ENCODE measurements around the gene MYOD1.

The MYOD1 gene

GRCh38 chr11:17767914-17768313 lies 48.5 kb downstream of the MYOD1 start:
- TF ChIP-seq TAF1 (IDR thresholded peaks at IDR 0.05; ENCODE audit: low read depth) (no peak), NFIC (IDR thresholded peaks at IDR 0.05) (no peak), CREB1 (IDR thresholded peaks at IDR 0.05; ENCODE audit: low read depth) (no peak), USF1 (IDR thresholded peaks at IDR 0.05) (no peak), EGR1 (IDR thresholded peaks at IDR 0.05) (no peak), TEAD4 (IDR thresholded peaks at IDR 0.05) (no peak), TCF12 (IDR thresholded peaks at IDR 0.05; ENCODE audit: low read depth) (no peak), EP300 (IDR thresholded peaks at IDR 0.05; ENCODE audit: borderline replicate concordance) (no peak), REST (IDR thresholded peaks at IDR 0.05; ENCODE audit: low read depth) (no peak), CEBPB (IDR thresholded peaks at IDR 0.05) (no peak), ZBTB7A (IDR thresholded peaks at IDR 0.05; ENCODE audit: low read depth) (no peak), RAD21 (IDR thresholded peaks at IDR 0.05; ENCODE audit: low read depth) (no peak), YY1 (IDR thresholded peaks at IDR 0.05; ENCODE audit: low read depth) (no peak), FOXM1 (IDR thresholded peaks at IDR 0.05; ENCODE audit: borderline replicate concordance, low read depth) (no peak), MAX (IDR thresholded peaks at IDR 0.05) (no peak)

GRCh38 chr11:17768547-17768946 lies 49.2 kb downstream of the MYOD1 start:
- TF ChIP-seq TCF12 (IDR thresholded peaks at IDR 0.05; ENCODE audit: low read depth): no peak
- no peak for TF ChIP-seq EP300 (IDR thresholded peaks at IDR 0.05; ENCODE audit: borderline replicate concordance)
- no peak for TF ChIP-seq CEBPB (IDR thresholded peaks at IDR 0.05)
- no peak for TF ChIP-seq RAD21 (IDR thresholded peaks at IDR 0.05; ENCODE audit: low read depth)
- TF ChIP-seq CREB1 (IDR thresholded peaks at IDR 0.05; ENCODE audit: low read depth): no peak
- no peak for TF ChIP-seq EGR1 (IDR thresholded peaks at IDR 0.05)
- TF ChIP-seq REST (IDR thresholded peaks at IDR 0.05; ENCODE audit: low read depth): no peak
- no peak for TF ChIP-seq FOXM1 (IDR thresholded peaks at IDR 0.05; ENCODE audit: borderline replicate concordance, low read depth)
- TF ChIP-seq TEAD4 (IDR thresholded peaks at IDR 0.05): no peak
- TF ChIP-seq ZBTB7A (IDR thresholded peaks at IDR 0.05; ENCODE audit: low read depth): no peak
- no peak for TF ChIP-seq TAF1 (IDR thresholded peaks at IDR 0.05; ENCODE audit: low read depth)

- TF ChIP-seq ZBTB7A (IDR thresholded peaks at IDR 0.05; ENCODE audit: low read depth): no peak
Measured at GRCh38 chr11:17769218-17769617, 49.8 kb downstream of the MYOD1 start.

GRCh38 chr11:17770048-17770652 lies 50.8 kb downstream of the MYOD1 start:
- TF ChIP-seq CEBPB (IDR thresholded peaks at IDR 0.05) (no peak), TAF1 (IDR thresholded peaks at IDR 0.05; ENCODE audit: low read depth) (no peak), CREB1 (IDR thresholded peaks at IDR 0.05; ENCODE audit: low read depth) (no peak), EP300 (IDR thresholded peaks at IDR 0.05; ENCODE audit: borderline replicate concordance) (peak; percentile 51; the same call in 1 of the 2 replicates), YY1 (IDR thresholded peaks at IDR 0.05; ENCODE audit: low read depth) (0 out of 2 replicates have a peak, but pooled peaks have one; percentile 32), RAD21 (IDR thresholded peaks at IDR 0.05; ENCODE audit: low read depth) (0 out of 2 replicates have a peak, but pooled peaks have one; percentile 5), REST (IDR thresholded peaks at IDR 0.05; ENCODE audit: low read depth) (no peak), FOXM1 (IDR thresholded peaks at IDR 0.05; ENCODE audit: borderline replicate concordance, low read depth) (no peak), ZBTB7A (IDR thresholded peaks at IDR 0.05; ENCODE audit: low read depth) (no peak), USF1 (IDR thresholded peaks at IDR 0.05) (no peak), NFIC (IDR thresholded peaks at IDR 0.05) (peak; percentile 89), EGR1 (IDR thresholded peaks at IDR 0.05) (no peak), MAX (IDR thresholded peaks at IDR 0.05) (peak; percentile 35; the same call in 1 of the 2 replicates), TCF12 (IDR thresholded peaks at IDR 0.05; ENCODE audit: low read depth) (peak; percentile 36; the same call in 1 of the 2 replicates), TEAD4 (IDR thresholded peaks at IDR 0.05) (no peak)

Data from Ishikawa (cell line).